Lower leg skin (tissue), 3 donors: Measurements from ENCODE around the gene CDKL4.

Experiments used
- CTCF ChIP-seq, 3 donors: fragments of 450-650 bp; IDR thresholded peaks; one replicate each; pipeline ENCODE4 v1.5.1; 2016; ENCODE audit warnings: antibody characterized with exemption in 3 of 3, mild to moderate bottlenecking in 3 of 3, moderate library complexity in 2 of 3
- POLR2A ChIP-seq, 2 donors: fragments of 450-650 bp; IDR thresholded peaks; one replicate each; pipeline ENCODE4 v1.6.1; 2016 to 2017; ENCODE audit warnings: antibody characterized with exemption in 2 of 2, mild to moderate bottlenecking in 1 of 2, moderate library complexity in 1 of 2

DNA sequence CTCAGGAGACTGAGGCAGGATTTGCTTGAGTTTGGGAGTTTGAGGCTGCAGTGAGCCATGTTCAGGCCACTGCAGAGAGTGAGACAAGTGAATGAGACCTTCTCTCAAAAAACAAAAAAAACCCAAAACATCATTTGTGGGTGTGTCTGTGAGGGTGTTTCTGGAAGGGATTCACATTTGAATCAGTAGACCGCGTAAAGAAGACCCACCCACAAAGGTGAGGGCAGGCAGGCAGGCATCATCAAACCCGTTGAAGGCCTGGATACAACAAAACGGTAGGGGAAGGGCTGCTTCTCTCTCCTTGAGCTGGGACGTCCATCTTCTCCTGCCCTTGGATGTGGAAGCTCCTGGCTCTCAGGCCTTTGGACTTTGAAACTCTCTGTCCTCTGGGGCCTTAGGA, 25.4 kb downstream of the CDKL4 start:
- no peak for TF ChIP-seq CTCF (IDR thresholded peaks at IDR 0.05)
- no peak for TF ChIP-seq POLR2A (IDR thresholded peaks at IDR 0.05)
